HUDEP-2 (cell line): Measurements from ENCODE around the gene CDH4.
A peak's percentile ranks its signal among the peaks of the same experiment; 100 is the strongest.

Experiments used
- DNase-seq, 76 experiments: peaks; one replicate each; lab custom pipeline; 2025; ENCODE audit not compliant: unreplicated experiment in 76 of 76; lab: John Stamatoyannopoulos, UW

The CDH4 gene

GRCh38 chr20:61480158-61480825, 228.2 kb downstream of the CDH4 start:
- DNase-seq = no peak

- DNase-seq = peak in 1 of 76 experiments; percentile 0
Observed at GRCh38 chr20:61482056-61482887, 230.2 kb downstream of the CDH4 start.

DNA sequence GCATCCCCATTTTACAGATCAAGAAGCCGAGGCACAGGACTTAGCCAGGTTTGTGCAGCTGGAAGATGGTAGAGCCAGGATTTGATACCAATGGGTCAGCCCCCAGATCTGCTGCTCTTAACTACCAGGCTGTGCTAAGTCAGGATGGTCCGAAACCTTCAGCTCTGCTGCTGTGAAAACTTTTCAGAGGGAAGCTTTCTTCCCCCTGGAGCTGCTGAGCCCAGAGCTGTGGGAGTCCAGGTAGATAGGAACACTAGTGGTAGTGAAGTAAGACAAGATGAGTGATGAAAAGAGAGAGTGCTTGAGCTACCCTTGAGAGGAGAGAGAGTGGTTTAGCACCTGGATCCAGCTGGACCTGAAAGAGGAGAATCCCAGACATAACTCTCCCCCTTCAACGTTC, 230.8 kb downstream of the CDH4 start:
- DNase-seq = no peak

DNA sequence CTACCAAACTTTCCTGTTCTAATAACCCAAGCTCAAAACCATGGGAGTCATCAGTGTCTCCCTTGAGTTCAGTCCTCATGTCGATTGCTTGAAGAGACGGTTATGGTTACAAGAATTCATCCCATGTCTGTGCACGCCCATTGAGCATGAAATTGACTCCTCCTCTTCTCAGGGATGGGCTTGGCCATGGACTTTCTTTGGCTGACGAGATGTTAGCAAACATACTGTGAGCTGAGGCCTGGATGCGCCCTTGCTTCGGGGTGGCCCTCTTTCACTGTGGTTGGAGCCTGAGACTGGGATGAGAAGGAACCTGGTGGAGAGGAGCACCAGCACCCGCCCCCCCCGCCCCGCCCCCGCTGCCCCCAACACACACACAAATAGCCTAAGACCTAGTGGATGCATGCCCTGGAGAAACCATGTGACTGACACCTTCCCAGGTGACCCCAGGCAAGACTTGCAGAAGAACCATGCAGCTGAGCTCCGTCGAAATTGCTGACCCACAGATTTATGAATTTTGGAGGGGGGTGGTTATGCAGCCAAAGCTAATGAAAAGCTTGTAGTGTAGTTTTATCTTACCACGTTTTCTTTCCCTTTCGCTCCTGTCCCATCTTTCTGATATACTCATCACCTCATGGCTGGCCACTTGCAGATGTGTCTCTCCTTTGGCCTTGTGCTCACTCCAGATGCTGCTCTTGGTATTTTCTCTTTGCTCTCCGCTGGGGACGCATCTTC, 231.4 kb downstream of the CDH4 start:
- no peak for DNase-seq

- no peak for DNase-seq
Observed at GRCh38 chr20:61486198-61486597, 234.1 kb downstream of the CDH4 start.

DNA sequence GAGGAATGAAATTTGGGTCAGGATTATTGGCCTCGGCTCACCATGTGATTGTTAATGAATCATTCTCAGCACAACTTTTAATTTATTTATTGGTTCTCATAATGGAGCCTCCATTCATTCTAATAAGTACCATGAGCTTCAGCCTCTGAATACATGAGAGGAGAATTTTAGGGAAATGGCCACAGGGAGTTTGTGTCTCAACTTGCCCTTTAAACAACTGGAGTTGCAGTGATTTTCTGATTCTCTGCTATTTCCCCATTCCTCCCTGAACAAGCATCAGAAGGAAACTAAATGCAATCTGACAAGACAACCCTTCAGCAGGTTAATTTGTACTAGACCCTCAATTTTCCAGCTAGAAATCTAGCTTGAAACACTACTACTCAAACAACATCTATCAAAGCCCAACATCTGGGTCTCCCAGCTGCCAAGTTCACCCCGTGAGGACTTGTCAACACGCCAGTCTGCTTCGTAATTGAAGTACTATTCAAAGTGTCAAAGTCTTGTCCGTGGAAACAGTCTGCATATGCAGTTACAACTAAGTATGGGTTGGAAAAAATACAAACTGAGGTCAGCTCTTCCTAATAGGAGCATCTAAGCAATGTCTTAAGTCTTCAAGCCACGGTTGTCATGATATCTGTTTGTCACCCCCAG, 235.4 kb downstream of the CDH4 start:
- no peak for DNase-seq

DNA sequence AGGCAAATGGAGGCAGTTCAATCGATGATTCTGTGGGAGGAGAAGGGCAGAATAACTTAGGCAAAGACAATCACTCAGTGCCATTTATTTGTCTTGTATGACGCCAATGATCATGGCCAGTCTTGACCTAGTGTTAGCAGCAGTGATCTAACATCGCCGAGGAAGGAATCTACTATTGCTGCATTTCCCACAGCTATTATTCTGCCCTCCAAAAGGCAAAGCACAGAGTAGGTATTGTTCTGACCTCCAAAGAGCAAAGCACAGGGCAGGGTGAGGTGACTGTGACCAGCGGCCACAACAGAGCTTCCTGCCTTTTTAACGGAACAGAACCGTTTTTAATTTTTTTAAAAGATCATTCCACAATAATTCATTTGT, 235.9 kb downstream of the CDH4 start:
- DNase-seq = no peak

GRCh38 chr20:61490721-61491120, 238.7 kb downstream of the CDH4 start:
- no peak for DNase-seq

DNA sequence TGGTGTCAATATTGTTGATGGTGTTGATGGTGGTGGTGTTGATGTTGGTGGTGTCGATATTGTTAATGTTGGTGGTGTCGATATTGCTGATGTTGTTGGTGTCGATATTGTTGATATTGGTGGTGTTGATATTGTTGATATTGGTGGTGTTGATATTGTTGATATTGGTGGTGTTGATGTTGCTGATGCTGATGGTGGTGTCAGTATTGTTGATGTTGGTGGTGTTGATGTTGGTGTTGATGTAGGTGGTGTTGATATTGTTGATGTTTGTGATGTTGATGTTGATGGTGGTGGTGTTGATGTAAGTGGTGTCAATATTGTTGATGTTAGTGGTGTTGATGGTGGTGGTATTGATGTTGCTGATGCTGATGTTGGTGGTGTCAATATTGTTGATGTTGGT, 240.0 kb downstream of the CDH4 start:
- DNase-seq = no peak

GRCh38 chr20:61493798-61494305, 241.8 kb downstream of the CDH4 start:
- DNase-seq = no peak

GRCh38 chr20:61494763-61495575, 242.9 kb downstream of the CDH4 start:
- no peak for DNase-seq

DNA sequence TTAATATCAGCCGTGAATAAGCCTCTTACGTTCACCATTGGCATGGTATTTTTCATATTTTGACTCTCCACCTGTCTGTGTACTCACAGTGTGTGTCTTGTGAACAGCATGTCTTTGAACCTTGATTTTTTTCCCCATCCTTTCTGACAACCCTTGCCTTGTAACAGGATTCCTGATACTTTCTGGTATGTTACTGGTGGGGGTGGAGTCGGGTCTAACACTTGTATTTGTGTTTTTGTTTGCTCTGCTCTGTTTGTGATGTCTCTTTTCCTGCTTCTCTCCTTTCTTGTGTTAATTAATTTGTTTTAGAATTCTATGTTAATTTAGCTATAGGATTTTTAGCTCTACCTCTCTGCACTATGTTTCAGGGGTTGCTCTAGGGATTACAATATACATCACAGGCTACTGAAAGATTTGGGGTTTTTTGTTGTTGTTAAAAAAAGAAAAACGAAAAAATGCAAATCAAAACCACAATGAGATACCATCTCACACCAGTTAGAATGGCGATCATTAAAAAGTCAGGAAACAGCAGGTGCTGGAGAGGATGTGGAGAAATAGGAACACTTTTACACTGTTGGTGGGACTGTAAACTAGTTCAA, 245.1 kb downstream of the CDH4 start:
- DNase-seq = no peak

DNA sequence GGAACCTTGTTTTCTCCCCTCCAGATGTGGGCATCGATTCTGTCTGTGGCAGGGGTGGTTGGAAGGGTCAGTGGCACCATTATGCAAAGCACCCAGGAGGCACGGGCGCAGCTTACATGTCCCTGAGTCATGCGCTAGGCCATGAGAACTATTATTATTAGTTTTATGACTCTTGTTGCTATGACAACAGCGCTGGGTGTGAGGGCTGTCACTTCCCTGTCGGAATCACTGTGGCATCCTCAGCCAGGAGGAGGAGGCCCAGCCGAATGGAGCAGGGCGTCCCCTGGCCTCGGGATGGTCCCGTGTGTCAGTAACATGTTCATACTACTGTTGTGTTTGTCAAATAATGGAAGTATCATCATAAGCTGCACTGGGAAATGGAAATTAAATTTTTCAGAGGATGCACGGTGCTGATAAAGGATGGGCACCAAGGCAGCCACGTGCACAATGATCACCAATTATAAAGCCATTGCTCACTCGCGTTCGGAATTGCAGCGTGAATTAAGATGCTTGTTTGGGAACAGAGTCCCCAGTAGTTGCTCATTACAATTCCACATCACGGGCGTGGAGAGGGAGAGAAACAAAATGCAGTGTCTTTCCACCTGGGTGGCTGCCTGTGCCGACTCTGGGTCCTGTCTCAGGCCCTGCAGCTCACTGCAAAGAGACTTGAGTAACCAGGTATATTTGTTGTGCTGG, 247.9 kb downstream of the CDH4 start:
- no peak for DNase-seq

- DNase-seq = no peak
Observed at GRCh38 chr20:61500791-61501321, 248.8 kb downstream of the CDH4 start.

GRCh38 chr20:61502433-61502832, 250.4 kb downstream of the CDH4 start:
- DNase-seq = no peak

DNA sequence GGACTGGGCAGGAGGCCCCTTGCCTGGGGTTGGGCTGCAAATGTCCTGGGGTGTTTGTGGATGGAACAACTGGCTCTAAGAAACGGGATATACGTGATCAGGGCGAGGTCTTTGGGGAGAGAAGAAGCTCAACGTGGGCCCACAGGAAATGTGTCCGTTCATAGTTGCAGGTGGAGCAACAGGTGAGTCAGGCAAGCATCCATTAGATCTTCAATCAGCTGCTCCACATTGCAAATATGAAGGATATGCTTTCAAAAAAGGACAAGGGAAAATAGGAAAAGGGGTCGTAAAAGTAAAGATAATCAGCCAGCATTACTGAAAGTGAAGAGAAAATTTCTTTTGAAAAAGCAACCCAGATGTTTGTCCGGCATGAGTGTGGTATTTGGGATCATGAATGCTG, 251.0 kb downstream of the CDH4 start:
- no peak for DNase-seq

- DNase-seq = no peak
Observed at GRCh38 chr20:61505508-61505907, 253.4 kb downstream of the CDH4 start.

- no peak for DNase-seq
Observed at GRCh38 chr20:61507778-61508177, 255.7 kb downstream of the CDH4 start.
